Osteoblast (primary cell): ENCODE results near the gene EGLN1. TPM values are rescaled to one million over a fixed set of nuclear protein-coding genes. Genes with fewer than 3 reads are reported as not detected.
"Not testable (repeated sequence)": the region's sequence is repeated elsewhere in the genome, so short reads cannot be mapped to it uniquely, and the experiment has no call there.

Source experiments
- DNase-seq: peaks from one replicate; pipeline ENCODE4 v3.0.0; 2011; ENCODE audit warnings: low spot score, mixed read lengths; ENCODE audit not compliant: insufficient read length; ENCODE audit errors: missing footprints
- H2AFZ ChIP-seq: 2 replicates; pipeline ENCODE4 v1.6.0; 2011; ENCODE audit warnings: mild to moderate bottlenecking, low read length
- H3K27ac ChIP-seq: 2 replicates; pipeline ENCODE4 v1.5.1; 2011; ENCODE audit warnings: mild to moderate bottlenecking, low read depth, low read length, moderate library complexity
- H3K27me3 ChIP-seq: 2 replicates; pipeline ENCODE4 v1.6.0; 2012; ENCODE audit warnings: mild to moderate bottlenecking, control low read depth, inconsistent platforms, low read length, moderate library complexity; ENCODE audit not compliant: insufficient read depth
- H3K36me3 ChIP-seq: 2 replicates; pipeline ENCODE4 v1.5.1; 2011; ENCODE audit warnings: mild to moderate bottlenecking, low read length, control low read depth, moderate library complexity; ENCODE audit not compliant: insufficient read depth
- H3K4me1 ChIP-seq: 2 replicates; pipeline ENCODE4 v1.5.1; 2011; ENCODE audit warnings: mild to moderate bottlenecking, low read length, control low read depth, moderate library complexity; ENCODE audit not compliant: insufficient read depth
- H3K4me2 ChIP-seq: 2 replicates; pipeline ENCODE4 v1.6.0; 2011; ENCODE audit warnings: mild to moderate bottlenecking, low read length; ENCODE audit not compliant: insufficient read depth
- H3K4me3 ChIP-seq: fragments of 200-600 bp; sonication (generic); 3 replicates; pipeline ENCODE4 v1.5.1; 2012; ENCODE audit warnings: mild to moderate bottlenecking, low read length, inconsistent platforms; ENCODE audit not compliant: insufficient read depth
- H3K79me2 ChIP-seq: 2 replicates; pipeline ENCODE4 v1.6.0; 2012; ENCODE audit warnings: mild to moderate bottlenecking, low read length, control low read depth, inconsistent platforms; ENCODE audit not compliant: insufficient read depth
- H3K9me3 ChIP-seq: 2 replicates; pipeline ENCODE4 v1.5.1; 2011; ENCODE audit warnings: low read depth, low read length, control low read depth
- H4K20me1 ChIP-seq: 2 replicates; pipeline ENCODE4 v1.6.0; 2012; ENCODE audit warnings: mild to moderate bottlenecking, low read length, control low read depth; ENCODE audit not compliant: insufficient read depth
- CTCF ChIP-seq: IDR thresholded peaks from 2 replicates; pipeline ENCODE4 v1.5.1; 2011; ENCODE audit warnings: mild to moderate bottlenecking, low read depth, low read length, moderate library complexity; ENCODE audit errors: extremely low read depth
- total RNA-seq: library from RNA; depleted of rRNA; stranded (reverse); fragments of >200 nt; gene quantifications from 2 replicates; pipeline ENCODE4 v1.2.3, GENCODE V29; 2012

Gene EGLN1
- total RNA-seq, 1 donor: 52.5 TPM

DNA sequence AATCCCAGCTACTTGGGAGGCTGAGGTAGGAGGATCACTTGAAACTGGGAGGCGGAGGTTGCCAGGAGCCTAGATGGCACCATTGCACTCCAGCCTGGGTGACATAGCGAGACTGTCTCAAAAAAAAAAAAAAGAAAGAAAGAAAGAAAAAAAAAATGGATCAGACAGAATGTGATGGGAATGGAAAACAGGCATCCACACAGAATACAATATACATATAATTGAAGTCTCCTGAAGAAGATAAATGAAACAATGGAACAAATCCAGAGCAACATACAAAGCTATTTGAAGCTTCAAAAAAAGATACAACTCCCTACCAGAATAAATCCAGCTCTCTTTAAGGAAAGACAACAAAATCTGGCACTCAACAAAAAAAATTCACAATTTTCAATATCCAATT lies 10.9 kb upstream of the EGLN1 start:
- Histone ChIP-seq H3K9me3 (no peaks in the 10 kb centered on the region), H3K4me1 (no peaks in the 10 kb centered on the region), H3K79me2 (no peaks in the 10 kb centered on the region), H4K20me1 (no peaks in the 10 kb centered on the region), H2AFZ (no peak overlapping the region), H3K4me2 (no peak overlapping the region), H3K36me3 (no peaks in the 10 kb centered on the region), H3K27ac (no peak overlapping the region), H3K27me3 (no peaks in the 10 kb centered on the region), H3K4me3 (no peak overlapping the region)
- DNase-seq: no peak
- no peak for TF ChIP-seq CTCF

- DNase-seq: no peak
- no peak overlapping the region for H2AFZ ChIP-seq
- H3K4me3 ChIP-seq: no peak overlapping the region
- no peaks in the 10 kb centered on the region for H3K27me3 ChIP-seq
- no peaks in the 10 kb centered on the region for H3K36me3 ChIP-seq
- H3K79me2 ChIP-seq: no peaks in the 10 kb centered on the region
- H3K27ac ChIP-seq: no peak overlapping the region
- H3K4me1 ChIP-seq: no peaks in the 10 kb centered on the region
- H3K9me3 ChIP-seq: no peaks in the 10 kb centered on the region
- H4K20me1 ChIP-seq: no peaks in the 10 kb centered on the region
- H3K4me2 ChIP-seq: no peak overlapping the region
- TF ChIP-seq CTCF: no peak
These were observed 9.8 kb upstream of the EGLN1 start for GRCh38 chr1:231431665-231432415.

DNA sequence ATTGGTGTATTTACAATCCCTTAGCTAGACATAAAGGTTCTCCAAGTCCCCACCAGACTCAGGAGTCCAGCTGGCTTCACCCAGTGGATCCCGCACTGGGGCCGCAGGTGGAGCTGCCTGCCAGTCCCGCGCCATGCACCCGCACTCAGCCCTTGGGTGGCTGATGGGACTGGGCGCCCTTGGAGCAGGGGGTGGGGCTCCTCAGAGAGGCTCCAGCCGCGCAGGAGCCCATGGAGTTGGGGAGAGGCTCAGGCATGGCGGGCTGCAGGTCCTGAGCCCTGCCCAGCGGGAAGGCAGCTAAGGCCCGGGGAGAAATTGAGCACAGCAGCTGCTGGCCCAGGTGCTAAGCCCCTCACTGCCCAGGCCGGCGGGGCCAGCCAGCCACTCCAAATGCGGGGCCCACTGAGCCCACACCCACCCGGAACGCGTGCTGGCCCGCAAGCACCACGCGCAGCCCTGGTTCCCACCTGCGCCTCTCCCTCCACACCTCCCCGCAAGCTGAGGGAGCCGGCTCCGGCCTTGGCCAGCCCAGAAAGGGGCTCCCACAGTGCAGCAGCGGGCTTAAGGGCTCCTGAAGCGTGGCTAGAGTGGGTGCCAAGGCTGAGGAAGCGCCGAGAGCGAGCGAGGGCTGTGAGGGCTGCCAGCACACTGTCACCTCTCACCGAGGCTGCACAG lies 8.7 kb upstream of the EGLN1 start:
- not testable (repeated sequence) for H3K27ac ChIP-seq, H3K36me3 ChIP-seq, H4K20me1 ChIP-seq, H3K4me1 ChIP-seq, H3K27me3 ChIP-seq, H3K4me3 ChIP-seq, H3K79me2 ChIP-seq, DNase-seq, H3K4me2 ChIP-seq, H2AFZ ChIP-seq, H3K9me3 ChIP-seq

GRCh38 chr1:231428377-231428776 lies 6.3 kb upstream of the EGLN1 start:
- no peaks in the 10 kb centered on the region for H3K79me2 ChIP-seq
- H4K20me1 ChIP-seq: no peaks in the 10 kb centered on the region
- no peak overlapping the region for H3K4me3 ChIP-seq
- H3K27me3 ChIP-seq: no peaks in the 10 kb centered on the region
- no peaks in the 10 kb centered on the region for H3K4me1 ChIP-seq
- H2AFZ ChIP-seq: no peak overlapping the region
- no peak for DNase-seq
- no peak overlapping the region for H3K27ac ChIP-seq
- H3K36me3 ChIP-seq: no peaks in the 10 kb centered on the region
- no peak overlapping the region for H3K4me2 ChIP-seq
- no peaks in the 10 kb centered on the region for H3K9me3 ChIP-seq
- TF ChIP-seq CTCF: no peak
